ENCODE data around the gene PRDM16.

The PRDM16 gene

GRCh38 chr1:3168678-3169077, 99.7 kb downstream of the PRDM16 start:
- no peak overlapping the region for H3K4me3 ChIP-seq (ENCODE audit: low read depth, low read length)
- DNase-seq (ENCODE audit: low read depth) = no peak
- TF ChIP-seq CTCF (conservative IDR thresholded peaks at IDR 0.05; ENCODE audit: low read depth, low read length) = no peak

GRCh38 chr1:3169665-3170356, 100.8 kb downstream of the PRDM16 start:
- H3K4me3 ChIP-seq (ENCODE audit: low read depth, low read length) = no peak overlapping the region
- no peak for TF ChIP-seq CTCF (conservative IDR thresholded peaks at IDR 0.05; ENCODE audit: low read depth, low read length)
- no peak for DNase-seq (ENCODE audit: low read depth)

- H3K4me3 ChIP-seq (ENCODE audit: low read depth, low read length) = no peak overlapping the region
- peak; percentile 24 for DNase-seq (ENCODE audit: low read depth)
- TF ChIP-seq CTCF (conservative IDR thresholded peaks at IDR 0.05; ENCODE audit: low read depth, low read length) = no peak
Measured at GRCh38 chr1:3170561-3171453, 101.8 kb downstream of the PRDM16 start.

- TF ChIP-seq CTCF (conservative IDR thresholded peaks at IDR 0.05; ENCODE audit: low read depth, low read length) = no peak
- no peak for DNase-seq (ENCODE audit: low read depth)
- no peak overlapping the region for H3K4me3 ChIP-seq (ENCODE audit: low read depth, low read length)
Measured at GRCh38 chr1:3171761-3172160, 102.8 kb downstream of the PRDM16 start.

GRCh38 chr1:3172431-3173380, 103.7 kb downstream of the PRDM16 start:
- no peak for DNase-seq (ENCODE audit: low read depth)
- H3K4me3 ChIP-seq (ENCODE audit: low read depth, low read length) = no peak overlapping the region
- no peak for TF ChIP-seq CTCF (conservative IDR thresholded peaks at IDR 0.05; ENCODE audit: low read depth, low read length)

- no peak for TF ChIP-seq CTCF (conservative IDR thresholded peaks at IDR 0.05; ENCODE audit: low read depth, low read length)
- DNase-seq (ENCODE audit: low read depth) = no peak
- no peak overlapping the region for H3K4me3 ChIP-seq (ENCODE audit: low read depth, low read length)
Measured at GRCh38 chr1:3173381-3173980, 104.5 kb downstream of the PRDM16 start.

Data from choroid plexus epithelial cell (primary cell).